Gastrocnemius medialis (tissue), 4 donors: Measurements from ENCODE around the gene PDZD7. TPM values are rescaled to one million over a fixed set of nuclear protein-coding genes. Genes with fewer than 3 reads are reported as not detected.

Experiments
- ATAC-seq, 2 donors: fragments of 150-250 bp; one replicate each; pipeline ENCODE4 v1.9.1; 2016
- DNase-seq, 2 donors: peaks; one replicate each; pipeline ENCODE4 v3.0.0-alpha.2; 2019
- H3K27ac ChIP-seq, 4 donors: fragments of 200-600 bp; sonication (generic); 1 replicate in 1 of 4; 2 replicates in 3 of 4; pipeline ENCODE4 v1.5.1; 2016 to 2018; ENCODE audit warnings: mild to moderate bottlenecking in 2 of 4, moderate library complexity in 1 of 4
- H3K27me3 ChIP-seq, 3 donors: fragments of 200-600 bp; sonication (generic) in 2 of 3; 1 replicate in 1 of 3; 2 replicates in 2 of 3; pipeline versions ENCODE4 v1.5.1 to v1.6.0; 2016 to 2019; ENCODE audit warnings: mild to moderate bottlenecking in 1 of 3, moderate library complexity in 1 of 3
- H3K36me3 ChIP-seq, 2 donors: fragments of 200-600 bp; sonication (generic) in 1 of 2; one replicate each; pipeline ENCODE4 v1.5.1; 2017 to 2018
- H3K4me1 ChIP-seq, 2 donors: fragments of 200-600 bp; sonication (generic) in 1 of 2; one replicate each; pipeline ENCODE4 v1.5.1; 2016 to 2017; ENCODE audit warnings: mild to moderate bottlenecking in 2 of 2
- H3K4me3 ChIP-seq, 4 donors: fragments of 200-600 bp; sonication (generic) in 3 of 4; 1 replicate in 1 of 4; 2 replicates in 3 of 4; pipeline ENCODE4 v1.5.1; 2016 to 2019; ENCODE audit warnings: mild to moderate bottlenecking in 2 of 4
- H3K9me3 ChIP-seq, 3 donors: fragments of 200-600 bp; sonication (generic) in 2 of 3; 1 replicate in 1 of 3; 2 replicates in 2 of 3; pipeline ENCODE4 v1.5.1; 2016 to 2019
- POLR2A ChIP-seq, 2 donors: fragments of 450-650 bp; IDR thresholded peaks; one replicate each; pipeline ENCODE4 v1.6.1; 2017; ENCODE audit warnings: antibody characterized with exemption in 2 of 2, mild to moderate bottlenecking in 2 of 2, moderate library complexity in 2 of 2
- in situ Hi-C, 4 donors: fragments of 200-750 bp; cut with MboI; loops; one replicate each; pipeline versions ENCODE4 v1.15.0 to v1.8.0; 2017; ENCODE audit warnings: low sequenced_read_pairs in 4 of 4
- intact Hi-C: fragments of 100-400 bp; cut with DNase I; formaldehyde crosslinking; loops from one replicate; pipeline ENCODE4 v1.15.1; 2023; ENCODE audit warnings: low total_unique reads
- total RNA-seq, 4 donors: library from RNA; depleted of rRNA; stranded (reverse); fragments of >200 nt; gene quantifications; one replicate each; pipeline versions ENCODE4 v1.1.0 to v1.2.3, GENCODE V29; 2016
- TF ChIP-seq, protein P1 (sequence below), 5 experiments: fragments of 450-650 bp in 3 of 5; fragments of 200-600 bp in 2 of 5; sonication (generic) in 2 of 5; IDR thresholded peaks in 4 of 5; conservative IDR thresholded peaks in 1 of 5; 1 replicate in 4 of 5; 2 replicates in 1 of 5; pipeline ENCODE4 v1.5.1; 2016 to 2019; ENCODE audit warnings: antibody characterized with exemption in 5 of 5, mild to moderate bottlenecking in 3 of 5, moderate library complexity in 3 of 5

PDZD7 gene
- total RNA-seq, 4 donors from 2014 or later = 0.11 TPM; not detected in 3

DNA sequence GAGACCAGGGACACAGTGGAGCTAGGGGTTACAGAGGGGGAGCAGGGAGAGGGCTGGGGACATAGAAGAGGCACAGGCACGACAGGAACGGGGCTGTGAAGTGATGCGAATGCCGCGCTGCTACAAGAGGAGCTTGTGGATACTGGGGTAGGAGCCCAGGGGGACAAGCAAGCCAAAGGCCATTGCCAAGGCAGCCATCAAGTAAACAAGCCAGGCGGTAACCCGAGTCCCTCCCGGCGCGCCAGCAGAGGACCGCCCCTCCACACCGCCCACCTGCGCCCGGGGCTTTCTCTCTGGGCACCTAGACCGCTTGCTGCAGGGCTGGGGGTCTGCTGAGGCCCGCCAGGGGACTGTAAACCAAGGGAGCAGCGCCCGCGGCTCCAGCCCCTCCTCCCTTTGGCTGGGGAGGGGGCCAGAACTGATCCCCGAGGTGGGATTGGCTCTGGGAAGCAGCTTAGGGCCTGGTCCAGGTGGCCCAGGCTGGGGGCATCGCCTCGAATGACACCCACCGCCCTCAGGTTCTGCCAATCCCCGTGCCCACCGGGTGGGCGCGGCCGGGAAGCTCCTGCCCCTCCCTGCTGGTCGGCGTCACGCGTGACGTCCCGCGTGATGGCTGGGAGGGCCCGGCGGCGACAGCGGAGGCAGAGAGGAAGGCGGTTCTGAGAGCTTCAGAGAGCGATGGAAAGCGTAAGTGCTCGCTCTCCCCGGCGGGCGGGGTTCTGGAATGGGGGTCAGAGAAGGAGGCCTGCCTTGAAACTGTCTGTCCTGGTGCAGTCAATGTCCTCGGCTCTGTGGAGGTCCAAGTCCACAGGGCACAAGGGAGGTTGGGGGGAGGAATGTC, 1.1 kb upstream of the PDZD7 start:
- DNase-seq = peak; percentile 46 to 61
- no peaks in the 10 kb centered on the region for H3K9me3 ChIP-seq
- ATAC-seq = peak; percentile 31 to 58
- intact Hi-C loops = loop anchor here (5.0 kb wide), 1 partner anchor 35 kb away; no protein-coding TSS in a partner anchor
- in situ Hi-C loops = no loop called here
- H3K4me3 ChIP-seq = peak overlapping the region; percentile 52 to 92 (median 81)
- H3K27me3 ChIP-seq = no peaks in the 10 kb centered on the region
- H3K4me1 ChIP-seq = peaks cover 7 to 16% of the 10 kb centered on the region in 2 donors
- peaks cover 0 to 8% of the 10 kb centered on the region in 2 donors for H3K36me3 ChIP-seq
- peak; percentile 46 to 61 for TF ChIP-seq POLR2A (IDR thresholded peaks at IDR 0.05)
- TF ChIP-seq, protein P1, sequence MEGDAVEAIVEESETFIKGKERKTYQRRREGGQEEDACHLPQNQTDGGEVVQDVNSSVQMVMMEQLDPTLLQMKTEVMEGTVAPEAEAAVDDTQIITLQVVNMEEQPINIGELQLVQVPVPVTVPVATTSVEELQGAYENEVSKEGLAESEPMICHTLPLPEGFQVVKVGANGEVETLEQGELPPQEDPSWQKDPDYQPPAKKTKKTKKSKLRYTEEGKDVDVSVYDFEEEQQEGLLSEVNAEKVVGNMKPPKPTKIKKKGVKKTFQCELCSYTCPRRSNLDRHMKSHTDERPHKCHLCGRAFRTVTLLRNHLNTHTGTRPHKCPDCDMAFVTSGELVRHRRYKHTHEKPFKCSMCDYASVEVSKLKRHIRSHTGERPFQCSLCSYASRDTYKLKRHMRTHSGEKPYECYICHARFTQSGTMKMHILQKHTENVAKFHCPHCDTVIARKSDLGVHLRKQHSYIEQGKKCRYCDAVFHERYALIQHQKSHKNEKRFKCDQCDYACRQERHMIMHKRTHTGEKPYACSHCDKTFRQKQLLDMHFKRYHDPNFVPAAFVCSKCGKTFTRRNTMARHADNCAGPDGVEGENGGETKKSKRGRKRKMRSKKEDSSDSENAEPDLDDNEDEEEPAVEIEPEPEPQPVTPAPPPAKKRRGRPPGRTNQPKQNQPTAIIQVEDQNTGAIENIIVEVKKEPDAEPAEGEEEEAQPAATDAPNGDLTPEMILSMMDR (IDR thresholded peaks at IDR 0.05 in 4 of 5, conservative IDR thresholded peaks at IDR 0.05 in 1 of 5) = no peak
- peak overlapping the region; percentile 84 to 91 (median 88) for H3K27ac ChIP-seq

DNA sequence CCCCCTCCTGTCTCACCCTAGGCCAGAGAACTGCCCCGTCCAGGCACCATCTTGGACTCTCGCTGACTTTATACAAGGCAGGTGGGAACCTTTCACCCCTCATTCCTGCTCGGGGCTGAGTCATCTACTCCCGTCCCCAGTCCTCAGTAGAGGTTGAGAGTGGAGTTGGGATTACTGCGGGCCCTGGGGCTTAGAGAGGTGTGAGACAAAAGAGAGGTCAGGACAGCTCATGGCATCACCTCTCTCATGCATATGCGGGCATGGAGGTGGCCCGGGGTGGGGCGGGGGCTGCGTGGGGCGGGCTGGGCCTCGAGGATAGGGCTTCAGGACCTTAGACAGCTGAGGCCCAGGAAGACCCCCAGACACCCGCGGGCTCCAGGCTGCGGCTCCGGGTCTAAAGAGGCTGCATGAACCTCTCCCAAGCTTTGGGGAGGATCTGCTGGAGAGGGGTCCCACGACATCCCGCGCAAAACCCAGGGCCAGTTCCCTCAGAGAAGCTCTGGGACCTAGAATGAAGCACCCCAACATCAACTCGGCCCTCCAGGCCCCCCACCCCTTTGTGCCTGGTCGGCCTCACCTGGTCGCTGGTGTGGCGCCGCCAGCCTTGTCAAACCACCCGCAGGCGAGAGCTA, 317 bp downstream of the PDZD7 start:
- no peak for TF ChIP-seq POLR2A (IDR thresholded peaks at IDR 0.05)
- TF ChIP-seq, protein P1 (IDR thresholded peaks at IDR 0.05 in 4 of 5, conservative IDR thresholded peaks at IDR 0.05 in 1 of 5) = no peak
- intact Hi-C loops (loop anchor here (5.0 kb wide), 1 partner anchor 37 kb away; no protein-coding TSS in a partner anchor), in situ Hi-C loops (no loop called here)
- Histone ChIP-seq H3K27me3 (no peaks in the 10 kb centered on the region), H3K27ac (peak overlapping the region in 2 of 4 donors; percentile 87 to 91), H3K4me1 (peaks cover 7 to 16% of the 10 kb centered on the region in 2 donors), H3K9me3 (no peaks in the 10 kb centered on the region), H3K36me3 (no peaks in the 10 kb centered on the region), H3K4me3 (peak overlapping the region; percentile 52 to 92 (median 81))
- ATAC-seq = no peak
- DNase-seq = no peak

DNA sequence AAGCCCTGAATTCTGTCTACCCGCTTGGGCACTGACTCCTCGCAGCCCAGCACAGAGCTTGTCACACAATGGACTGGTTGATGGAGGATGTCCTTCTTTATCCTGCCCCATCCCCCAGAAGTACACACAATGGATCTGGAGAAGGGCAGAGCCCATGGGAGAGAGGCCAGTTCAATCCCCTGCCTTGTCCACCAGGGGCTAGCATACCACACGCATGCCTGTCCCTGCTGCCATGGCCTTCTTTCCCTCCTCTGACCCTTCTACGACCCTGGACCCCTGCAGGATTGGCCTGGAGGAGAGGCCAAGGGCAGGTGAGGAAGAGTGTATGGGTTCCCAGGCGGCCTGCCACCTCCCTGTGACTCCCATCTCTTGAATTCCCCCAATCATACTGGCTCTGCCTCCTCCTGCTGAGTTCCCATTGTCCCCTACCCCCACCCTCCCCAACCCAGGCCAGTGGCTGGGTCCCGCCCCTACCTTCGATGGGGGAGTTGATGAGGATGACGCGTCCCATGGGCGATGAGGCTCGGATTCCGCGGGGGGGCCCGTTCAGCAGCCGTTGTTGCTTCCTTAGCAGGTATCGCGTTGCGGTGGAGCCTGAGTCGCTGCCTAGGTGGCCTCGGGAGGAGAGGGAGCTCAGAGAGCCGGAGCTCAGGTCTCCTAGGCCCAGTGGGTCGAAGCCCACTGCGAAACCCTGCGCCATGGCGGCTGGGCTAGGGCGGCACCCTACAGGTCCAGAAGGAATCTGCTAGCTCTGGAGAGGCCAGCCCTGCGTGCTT, 1.2 kb downstream of the PDZD7 start:
- no peaks in the 10 kb centered on the region for H3K27me3 ChIP-seq

More for the DNA sequence above, 1.2 kb downstream of the PDZD7 start:
- TF ChIP-seq, protein P1 (IDR thresholded peaks at IDR 0.05 in 4 of 5, conservative IDR thresholded peaks at IDR 0.05 in 1 of 5) = no peak
- TF ChIP-seq POLR2A (IDR thresholded peaks at IDR 0.05) = no peak
- Histone ChIP-seq H3K4me1 (peaks cover 7 to 16% of the 10 kb centered on the region in 2 donors), H3K36me3 (no peaks in the 10 kb centered on the region), H3K27ac (no peak overlapping the region), H3K9me3 (no peaks in the 10 kb centered on the region), H3K4me3 (no peak overlapping the region)
- DNase-seq = no peak
- intact Hi-C loops (loop anchor here (5.0 kb wide), 1 partner anchor 38 kb away; no protein-coding TSS in a partner anchor), in situ Hi-C loops (no loop called here)
- no peak for ATAC-seq
